ENCODE data around the gene ANKRD66. TPM values are rescaled to one million over a fixed set of nuclear protein-coding genes. Genes with fewer than 3 reads are reported as not detected.

The ANKRD66 gene
- total and polyA plus RNA-seq, 2 donors (not counting 3 experiments of a cell fraction or from before 2014, with no cell fraction given): not detected

Other genes starting within 250 kb of the ANKRD66 start
- gene CYP39A1, start 94.1 kb upstream of the ANKRD66 start, total RNA-seq: not detected in 2 replicates
- not detected in 2 replicates for gene CYP39A1, start 94.1 kb upstream of the ANKRD66 start, polyA plus RNA-seq
- gene SLC25A27, start 94.0 kb upstream of the ANKRD66 start, total RNA-seq: 3.4 and 4.0 TPM in 2 replicates
- gene SLC25A27, start 94.0 kb upstream of the ANKRD66 start, polyA plus RNA-seq: 1.6 and 3.3 TPM in 2 replicates
- gene TDRD6, start 59.0 kb upstream of the ANKRD66 start, total RNA-seq: 0.05 TPM in 1 of 2 replicates, not detected in the other
- under 0.01 and 0.13 TPM in 2 replicates for gene TDRD6, start 59.0 kb upstream of the ANKRD66 start, polyA plus RNA-seq
- gene PLA2G7, start 11.6 kb upstream of the ANKRD66 start, total RNA-seq: not detected in 2 replicates
- gene PLA2G7, start 11.6 kb upstream of the ANKRD66 start, polyA plus RNA-seq: not detected in 2 replicates
- not detected in 2 replicates for gene MEP1A, start 46.5 kb downstream of the ANKRD66 start, total RNA-seq
- not detected in 2 replicates for gene MEP1A, start 46.5 kb downstream of the ANKRD66 start, polyA plus RNA-seq
- gene ADGRF5, start 175.0 kb downstream of the ANKRD66 start, total RNA-seq: 37.9 and 50.0 TPM in 2 replicates
- 21.9 and 26.3 TPM in 2 replicates for gene ADGRF5, start 175.0 kb downstream of the ANKRD66 start, polyA plus RNA-seq